DMS79 (cell line): Measurements from ENCODE around the gene POMT2.
A peak's percentile ranks its signal among the peaks of the same experiment; 100 is the strongest.
"Not testable (repeated sequence)": the region's sequence is repeated elsewhere in the genome, so short reads cannot be mapped to it uniquely, and the experiment has no call there.

Experiments
- DNase-seq: peaks from one replicate; lab custom pipeline; 2025; lab: John Stamatoyannopoulos, UW

POMT2 gene

DNA sequence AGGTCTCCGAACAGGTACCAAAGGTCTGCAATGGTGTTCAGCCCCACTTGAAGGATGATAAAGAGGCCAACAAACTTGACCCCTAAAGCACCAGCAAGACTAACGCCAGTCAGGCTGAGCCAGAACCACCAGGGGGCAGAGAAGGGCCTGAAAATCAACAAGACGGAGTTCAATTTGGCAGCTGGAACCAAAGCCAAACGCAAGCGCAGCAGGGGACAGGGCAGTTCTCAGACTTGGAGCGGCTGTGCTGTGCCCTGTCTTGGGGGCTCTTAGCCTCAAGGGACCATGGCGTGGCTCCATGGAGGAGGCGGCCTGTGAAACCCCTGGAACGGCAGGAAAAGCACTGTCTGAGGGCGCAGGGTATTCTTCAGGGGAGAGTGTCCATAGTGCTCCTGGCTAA is 19.6 kb downstream of the POMT2 start:
- no peak for DNase-seq

DNA sequence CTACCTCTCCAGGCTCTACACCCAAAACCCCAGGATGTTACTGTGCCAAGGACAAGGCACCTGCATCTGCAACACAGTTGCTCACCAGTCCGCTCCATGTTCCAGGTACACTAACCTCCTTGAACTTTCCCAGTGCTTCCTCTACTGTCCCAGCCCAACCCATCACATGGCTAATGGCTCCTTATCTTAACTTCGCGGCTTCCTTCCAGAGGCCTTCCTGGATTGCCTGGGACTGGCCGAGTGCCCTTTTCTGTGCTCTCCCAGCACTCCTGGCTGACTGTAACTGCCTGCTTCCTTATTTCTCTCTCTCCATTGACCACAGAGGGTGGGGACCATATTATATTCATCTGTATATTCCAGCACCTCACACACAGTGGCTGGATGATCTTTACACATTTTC is 20.9 kb downstream of the POMT2 start:
- DNase-seq, result no peak

DNA sequence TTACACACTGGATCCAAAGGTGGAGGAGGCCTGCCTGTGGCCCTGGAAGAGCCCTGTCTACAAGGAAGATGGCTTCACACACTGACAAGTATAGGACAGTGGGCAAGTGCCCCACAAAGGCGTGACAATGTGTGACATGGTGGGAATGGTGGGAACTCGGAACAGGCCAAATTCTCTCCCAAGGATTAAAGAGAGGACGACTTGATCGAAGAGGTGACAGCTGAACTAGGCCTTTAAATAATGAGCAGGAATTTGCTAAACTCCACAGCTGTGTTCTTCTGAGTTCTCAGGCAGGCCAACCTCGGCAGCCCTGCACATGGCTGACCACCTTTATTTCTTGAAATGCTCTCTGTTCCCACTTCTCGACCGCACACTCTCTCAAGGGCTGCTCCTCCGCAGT is 23.8 kb downstream of the POMT2 start:
- DNase-seq, result no peak

DNA sequence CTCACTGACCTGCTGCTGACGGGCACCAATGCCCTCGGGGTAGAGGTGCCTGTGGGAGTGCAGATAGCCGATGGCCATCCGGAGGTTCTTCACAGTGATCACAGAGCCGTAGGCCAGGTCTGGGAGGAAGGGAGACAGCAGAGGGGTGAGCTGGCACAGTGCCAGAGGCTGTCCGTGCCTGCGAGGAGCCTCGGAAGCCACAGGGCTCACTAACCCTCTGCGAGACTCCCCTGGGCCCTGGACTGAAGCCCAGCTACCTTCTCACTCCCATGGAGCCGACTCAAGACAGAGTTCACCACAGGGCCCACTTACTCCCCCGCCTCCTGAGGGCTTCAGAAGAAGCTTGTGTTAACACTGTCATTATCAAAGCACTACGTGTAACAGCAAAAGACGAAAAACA is 24.5 kb downstream of the POMT2 start:
- no peak for DNase-seq

DNA sequence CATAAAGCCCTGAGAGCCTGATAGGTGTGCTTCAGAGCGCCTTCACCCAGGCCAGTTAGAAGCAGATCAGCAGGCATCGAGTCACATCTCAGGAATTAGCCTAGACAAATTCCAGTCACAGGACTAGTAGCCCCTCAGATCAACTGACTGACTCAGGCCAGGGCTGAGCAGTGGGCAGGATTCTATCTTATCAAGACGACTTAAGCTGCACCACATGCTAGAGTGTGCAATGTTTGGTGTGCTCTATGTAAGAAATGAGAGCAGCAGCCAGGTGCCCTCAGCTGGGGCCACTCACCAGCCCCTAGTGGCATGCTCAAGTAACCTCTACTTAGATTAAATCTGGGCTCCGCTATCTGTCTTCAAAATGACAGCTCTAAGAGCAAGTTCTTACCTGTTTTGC is 30.0 kb downstream of the POMT2 start:
- no peak for DNase-seq

DNA sequence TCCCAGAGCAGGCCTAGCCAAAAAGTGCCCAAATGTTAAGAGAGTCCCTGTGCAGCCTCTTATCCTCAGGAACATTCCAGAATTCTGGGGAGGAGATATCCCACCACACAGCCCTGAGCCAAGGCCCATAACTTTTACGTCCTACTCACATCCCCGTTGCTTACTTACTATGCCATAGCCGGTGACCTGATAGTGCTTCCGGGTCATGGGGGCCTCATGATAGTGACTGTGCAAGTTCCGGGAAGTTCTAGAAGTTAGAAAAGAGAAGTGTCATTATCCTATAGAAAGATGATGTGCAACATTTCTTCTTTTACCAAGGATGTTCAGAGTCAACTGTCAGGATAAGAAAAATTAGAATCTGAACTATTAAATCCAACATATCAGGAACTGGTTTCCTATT is 34.1 kb downstream of the POMT2 start:
- DNase-seq, result no peak

DNA sequence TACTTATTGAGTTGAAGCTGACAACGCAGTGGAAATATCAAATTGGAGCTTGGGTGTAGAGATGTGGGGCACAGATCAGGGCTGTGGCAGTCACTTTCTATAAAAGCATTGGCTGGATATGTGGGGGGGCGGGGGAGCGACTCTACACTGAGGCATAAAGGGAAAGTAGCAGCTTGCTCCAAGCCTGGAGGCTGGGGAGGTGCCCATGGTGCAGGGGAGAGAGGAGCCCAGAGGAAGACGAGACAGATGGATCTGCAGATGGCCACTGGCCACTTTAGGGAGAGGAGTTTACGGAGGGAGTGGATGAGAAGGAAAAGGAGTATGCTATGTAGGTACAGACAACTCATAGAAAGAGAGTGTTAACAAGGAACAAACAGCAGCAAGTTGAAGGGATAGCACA is 36.2 kb downstream of the POMT2 start:
- DNase-seq, result no peak

DNA sequence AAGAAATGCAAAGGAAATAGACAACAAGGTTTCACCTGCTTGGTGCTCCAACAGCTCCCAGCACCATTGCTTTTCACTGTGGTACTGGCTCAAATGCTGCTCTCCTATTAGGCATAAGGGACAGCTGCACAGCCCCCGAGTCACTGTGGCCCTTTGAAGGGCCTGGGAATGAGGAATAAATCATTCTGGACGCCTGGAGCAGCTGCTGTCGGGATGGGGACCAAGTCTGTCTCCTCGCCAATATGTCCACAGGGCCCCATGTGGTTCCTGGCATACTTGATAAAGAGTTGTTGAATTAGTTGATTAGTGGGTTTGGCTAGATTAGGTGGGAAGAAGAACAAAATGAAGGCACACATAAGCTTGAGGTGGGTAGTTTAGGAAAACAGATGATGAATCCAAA is 36.6 kb downstream of the POMT2 start:
- DNase-seq, result no peak

DNA sequence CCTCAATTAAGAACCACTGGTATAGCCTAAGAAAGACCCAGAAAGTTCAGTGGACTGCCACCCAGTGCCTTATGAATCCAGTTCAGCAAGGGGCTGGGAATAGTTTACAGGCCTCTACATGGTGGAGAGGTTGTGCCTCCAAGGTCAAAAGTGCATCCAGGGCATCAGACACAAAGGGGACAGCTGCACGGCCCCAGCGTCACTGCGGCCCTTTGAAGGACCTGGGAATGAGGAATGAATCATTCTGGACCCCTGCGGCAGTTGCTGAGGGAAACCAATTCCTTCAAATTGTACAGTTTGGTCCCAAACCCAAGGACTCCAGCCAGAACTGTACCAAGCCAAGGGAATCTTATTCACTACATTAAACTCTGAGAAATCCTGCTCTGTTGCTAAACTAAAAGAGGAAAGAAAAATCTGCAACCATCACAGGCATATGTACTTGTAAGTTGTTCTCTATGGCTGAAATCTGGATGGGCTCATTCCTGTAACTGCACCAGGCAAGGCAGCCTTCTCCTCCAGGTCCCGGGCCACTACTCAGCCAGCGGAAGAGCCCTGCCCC is 38.8 kb downstream of the POMT2 start:
- DNase-seq, result no peak

DNA sequence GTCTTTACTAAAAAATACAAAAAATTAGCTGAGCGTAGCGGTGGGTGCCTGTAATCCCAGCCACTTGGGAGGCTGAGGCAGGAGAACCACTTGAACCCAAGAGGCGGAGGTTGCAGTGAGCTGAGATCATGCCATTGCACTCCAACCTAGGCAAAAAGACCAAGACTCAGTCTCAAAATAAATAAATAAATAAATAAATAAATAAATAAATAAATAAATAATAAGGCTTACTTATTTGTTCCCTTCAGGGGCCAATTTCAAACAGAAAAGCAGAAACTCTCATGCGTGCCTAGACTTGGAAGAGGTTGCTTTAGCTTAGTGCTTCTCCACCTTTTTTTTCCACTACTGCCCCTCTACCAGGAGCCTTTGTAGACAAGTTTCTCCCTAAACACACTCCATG is 39.8 kb downstream of the POMT2 start:
- DNase-seq, result not testable (repeated sequence)

DNA sequence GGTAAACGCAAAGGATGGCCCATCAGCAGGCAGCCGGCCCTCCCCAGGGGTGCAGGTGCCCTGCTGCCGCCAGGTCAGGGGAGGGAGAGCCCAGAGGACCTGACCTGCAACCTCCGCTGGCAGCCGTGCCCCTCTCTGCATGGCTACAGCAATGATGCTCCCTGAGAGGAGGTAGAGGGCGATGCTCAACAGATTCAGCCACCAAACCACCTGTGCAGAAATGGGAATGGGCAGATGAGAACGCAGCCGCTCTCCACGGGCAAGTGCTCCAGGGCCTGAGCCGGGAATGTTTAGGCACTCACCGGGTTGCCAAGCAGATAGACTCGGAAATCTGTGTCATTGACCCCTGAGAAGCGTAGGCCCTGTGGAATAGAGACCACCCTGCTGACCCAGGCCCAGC is 41.0 kb downstream of the POMT2 start:
- no peak for DNase-seq

DNA sequence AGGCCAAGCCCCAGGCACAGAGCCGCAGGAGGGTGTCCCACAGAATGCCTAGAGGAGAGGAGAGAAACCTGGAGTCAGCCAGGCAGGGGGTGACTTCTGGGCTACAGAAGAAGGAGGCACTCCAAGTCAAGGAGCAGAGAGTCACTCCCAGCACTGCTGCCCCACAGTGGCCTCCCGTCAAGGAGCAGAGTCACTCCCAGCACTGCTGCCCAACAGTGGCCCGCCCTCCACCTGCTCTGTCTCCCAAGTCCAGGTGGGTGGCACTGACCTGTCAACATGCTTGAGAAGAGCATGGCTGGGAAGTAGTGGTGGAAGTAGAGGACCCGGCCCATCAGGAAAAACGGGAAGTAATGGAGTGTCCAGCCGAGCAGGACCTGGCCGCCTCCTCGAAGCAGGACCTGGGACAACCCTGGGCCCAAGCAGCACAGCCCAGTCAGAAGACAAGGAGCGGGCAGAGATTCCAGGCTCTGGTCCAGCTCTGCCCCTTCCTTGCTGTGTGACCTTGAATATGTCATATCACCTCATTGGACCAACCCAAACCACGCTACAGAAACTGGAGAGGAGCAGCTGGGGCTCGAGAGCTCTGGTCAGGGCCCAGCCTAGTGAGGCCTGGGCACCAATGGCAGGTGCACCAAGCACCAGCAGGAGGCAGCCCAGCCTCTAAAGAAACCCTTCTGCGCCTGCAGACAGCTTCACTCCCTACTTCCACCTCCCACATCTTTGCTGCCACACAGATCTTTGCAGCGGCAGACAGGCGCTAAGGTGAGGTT is 42.0 kb downstream of the POMT2 start:
- no peak for DNase-seq

DNA sequence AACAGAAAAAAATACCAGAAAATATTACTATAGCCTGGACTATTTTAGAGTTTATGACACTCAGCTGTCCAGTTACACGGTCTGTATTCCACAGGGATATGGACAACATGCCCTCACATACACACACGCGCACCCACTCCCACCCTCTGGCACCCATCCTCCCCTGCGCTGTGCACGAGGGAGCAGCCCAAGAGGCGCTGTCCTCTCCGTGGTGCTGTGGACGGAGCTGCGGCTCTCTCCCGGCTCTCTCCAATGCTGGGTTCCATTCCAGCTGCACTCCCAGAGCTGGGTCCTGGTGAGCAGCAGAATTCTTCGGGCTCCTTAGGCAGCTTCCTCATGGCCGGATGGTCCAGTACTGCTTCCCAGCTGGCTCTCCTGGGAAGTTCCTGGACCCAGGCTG is 43.7 kb downstream of the POMT2 start:
- no peak for DNase-seq

DNA sequence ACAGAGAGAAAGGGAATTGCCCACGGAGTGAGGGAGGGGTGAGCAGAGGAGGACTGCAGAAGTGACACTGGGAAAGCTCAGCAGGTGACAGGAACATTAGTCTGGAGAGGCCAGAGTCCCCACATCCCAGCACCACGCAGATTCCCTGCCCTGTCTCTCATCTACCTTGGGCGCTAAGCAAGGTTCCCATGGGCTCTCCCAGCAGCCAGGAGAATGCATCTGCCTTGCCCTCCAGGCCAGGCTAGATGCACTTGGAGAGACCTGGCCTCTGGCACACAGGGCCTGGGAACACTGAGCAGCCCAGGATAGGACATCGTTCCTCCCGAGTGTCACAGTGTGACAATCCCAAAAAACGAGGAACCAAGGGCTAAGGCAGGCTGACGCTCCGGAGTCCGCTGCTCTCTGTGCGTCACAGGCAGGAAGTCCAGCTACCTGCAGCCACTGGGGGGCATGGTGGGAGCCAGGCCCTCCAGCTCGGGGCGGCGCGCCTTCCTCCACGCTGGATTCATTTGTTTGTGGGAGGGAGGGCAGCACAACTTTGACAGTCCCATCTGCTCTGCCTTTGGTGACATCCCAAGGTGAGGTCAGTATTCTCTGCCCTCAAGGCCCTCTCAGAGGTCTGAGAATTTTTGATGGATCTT is 44.3 kb downstream of the POMT2 start:
- no peak for DNase-seq

DNA sequence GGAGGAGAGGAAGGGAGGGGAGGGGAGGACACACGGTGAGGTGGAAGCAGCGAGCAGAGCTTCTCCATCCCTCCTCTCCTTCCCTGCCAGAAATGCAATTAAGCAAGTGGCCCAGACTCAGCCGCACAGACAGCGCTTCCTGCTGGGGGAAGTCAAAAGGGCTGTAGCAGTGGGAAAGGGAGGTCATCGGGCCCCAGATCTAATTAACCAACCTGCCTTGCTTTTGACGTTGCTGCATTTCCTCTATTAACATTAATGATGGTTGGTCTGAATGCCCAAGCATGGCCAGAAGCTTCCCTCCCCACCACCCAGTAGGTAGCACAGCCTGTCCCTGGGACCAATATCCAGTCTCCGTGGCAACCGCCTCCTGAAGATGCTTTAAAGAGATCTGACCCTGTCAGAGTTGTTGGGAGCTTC is 45.1 kb downstream of the POMT2 start:
- no peak for DNase-seq

DNA sequence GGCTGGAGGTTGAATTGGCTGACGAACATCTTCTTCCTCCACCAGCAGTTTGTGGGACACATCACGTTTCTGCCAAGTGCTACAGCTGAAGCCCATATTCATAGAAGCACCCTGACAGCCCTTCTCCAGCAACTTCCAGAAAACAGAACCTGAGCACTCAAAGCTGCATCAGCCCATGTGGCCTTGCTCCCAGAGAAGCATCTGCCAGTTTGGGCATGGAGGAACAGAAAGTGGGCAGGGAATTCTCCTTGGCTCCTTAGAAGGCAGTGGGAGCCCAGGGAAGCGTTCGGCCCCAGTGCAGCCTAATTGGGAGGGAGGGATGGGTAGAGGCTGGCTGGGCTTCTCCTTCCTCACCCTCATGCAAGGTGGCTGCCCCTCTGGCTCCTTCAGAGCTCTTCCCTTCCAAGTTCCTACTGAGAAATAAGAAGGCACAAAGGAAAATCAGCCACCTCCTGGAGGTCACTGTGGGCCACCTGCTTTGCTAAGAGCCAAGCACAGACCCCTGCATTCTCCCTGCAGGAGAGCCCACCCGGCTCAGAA is 45.6 kb downstream of the POMT2 start:
- DNase-seq, result no peak

DNA sequence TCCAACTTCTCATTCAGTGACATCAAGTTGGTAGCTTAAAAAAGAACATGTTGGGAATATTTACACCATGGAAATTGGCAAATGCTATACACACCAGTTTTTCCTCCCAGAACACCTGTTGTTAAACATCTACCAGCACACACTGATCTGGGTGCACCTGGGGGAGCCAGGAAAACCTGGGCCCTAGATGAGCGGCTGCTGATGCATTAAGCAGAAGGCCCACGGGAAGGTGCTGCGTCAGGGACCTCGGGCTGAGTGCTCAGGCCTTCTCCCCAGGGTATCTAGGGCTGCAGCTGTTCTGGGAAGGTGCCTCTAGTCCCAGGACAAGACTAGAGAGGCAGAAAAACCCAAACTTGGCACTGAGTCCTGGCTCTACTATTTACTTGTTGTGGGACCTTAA is 46.9 kb downstream of the POMT2 start:
- DNase-seq, result no peak

DNA sequence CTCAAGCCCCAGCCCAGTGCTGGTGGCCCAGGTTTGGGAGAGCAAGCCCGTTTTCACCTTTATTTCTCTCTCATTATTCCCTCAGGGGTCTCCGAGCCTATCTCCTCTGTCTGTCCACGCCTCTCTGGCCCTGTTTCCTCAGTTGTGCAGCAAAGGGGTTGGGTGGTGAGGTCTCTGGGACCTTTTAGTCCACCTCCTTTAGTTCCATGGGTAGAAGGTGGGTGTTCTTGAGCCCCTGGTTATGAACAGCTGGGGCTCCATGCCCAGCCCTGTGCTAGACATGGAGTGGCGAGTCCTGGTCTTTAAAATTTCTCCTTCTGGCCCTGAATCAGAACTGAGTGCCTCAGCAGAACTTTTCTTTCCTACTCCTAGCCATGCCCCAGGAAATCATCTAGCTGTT is 48.4 kb downstream of the POMT2 start:
- no peak for DNase-seq

DNA sequence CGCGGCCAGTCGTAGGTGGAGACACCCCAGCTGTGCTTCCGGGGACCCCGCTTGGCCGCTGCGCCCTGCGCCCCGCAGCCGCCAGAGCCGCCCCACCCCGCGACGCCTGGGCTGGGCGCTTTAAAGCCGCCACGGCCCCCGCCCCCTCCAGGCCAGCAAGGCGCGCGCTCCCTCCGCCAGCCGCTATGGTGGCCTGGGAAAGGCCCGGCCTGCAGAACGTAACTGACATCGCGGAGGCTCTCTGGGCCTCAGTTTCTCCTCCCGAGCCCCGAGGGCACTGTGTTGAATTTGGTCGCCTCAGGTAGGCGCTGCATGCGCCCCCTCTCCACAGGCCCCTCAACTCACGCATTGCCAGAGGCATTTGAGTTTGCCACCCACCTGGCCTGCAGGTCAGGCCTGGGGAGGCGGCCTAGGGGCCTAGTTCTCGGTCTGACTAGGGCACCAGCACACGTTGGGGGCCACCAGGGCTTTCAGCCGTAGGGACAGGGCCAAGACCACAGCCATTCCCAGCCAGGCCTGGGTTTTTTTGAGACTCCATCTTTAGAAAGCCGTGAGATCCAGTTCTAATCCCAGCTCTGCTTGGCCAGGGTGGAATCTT is 49.5 kb downstream of the POMT2 start, which contains the start of gene NGB:
TSS of gene NGB (minus strand) at position 94 of the 598 bp plus-strand sequence. CDS start 269 bp downstream, outside the sequence.
- no peak for DNase-seq

DNA sequence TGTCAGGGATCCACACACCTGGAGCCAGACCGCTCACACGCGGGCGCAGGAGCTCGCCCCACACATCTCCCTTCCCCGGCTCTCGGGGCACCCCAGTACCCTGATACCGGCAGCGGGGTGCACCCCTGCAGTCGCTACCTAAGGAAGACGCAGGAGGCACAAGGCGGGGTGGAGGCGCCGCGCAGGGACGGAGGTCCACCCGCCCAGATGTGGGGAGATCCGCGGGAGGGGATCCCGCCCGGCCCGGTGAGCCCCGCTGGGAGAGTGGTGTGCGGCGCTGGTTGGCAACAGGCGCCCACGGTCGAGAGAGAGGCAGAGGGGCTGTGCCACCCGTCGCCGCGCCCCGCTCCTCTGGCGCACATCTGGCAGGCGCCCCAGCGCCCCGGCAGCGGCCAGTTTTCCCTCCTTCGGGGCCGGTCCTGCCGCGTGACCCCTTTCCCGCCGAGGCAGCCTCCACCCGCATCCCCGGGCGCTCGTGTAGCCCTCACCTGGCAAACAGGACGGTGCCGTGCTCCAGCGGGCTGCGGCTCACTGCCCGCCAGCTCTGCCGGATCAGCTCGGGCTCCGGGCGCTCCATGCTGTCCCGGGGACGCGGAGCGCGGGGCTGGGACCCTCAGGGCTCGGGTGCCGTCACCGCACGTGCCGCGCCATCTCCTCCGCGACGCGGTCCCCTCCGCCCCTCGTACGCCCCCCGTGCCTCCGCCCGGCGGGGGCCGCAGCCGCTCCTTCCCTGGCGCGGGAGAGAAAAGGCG is 50.1 kb downstream of the POMT2 start:
- DNase-seq, result no peak

DNA sequence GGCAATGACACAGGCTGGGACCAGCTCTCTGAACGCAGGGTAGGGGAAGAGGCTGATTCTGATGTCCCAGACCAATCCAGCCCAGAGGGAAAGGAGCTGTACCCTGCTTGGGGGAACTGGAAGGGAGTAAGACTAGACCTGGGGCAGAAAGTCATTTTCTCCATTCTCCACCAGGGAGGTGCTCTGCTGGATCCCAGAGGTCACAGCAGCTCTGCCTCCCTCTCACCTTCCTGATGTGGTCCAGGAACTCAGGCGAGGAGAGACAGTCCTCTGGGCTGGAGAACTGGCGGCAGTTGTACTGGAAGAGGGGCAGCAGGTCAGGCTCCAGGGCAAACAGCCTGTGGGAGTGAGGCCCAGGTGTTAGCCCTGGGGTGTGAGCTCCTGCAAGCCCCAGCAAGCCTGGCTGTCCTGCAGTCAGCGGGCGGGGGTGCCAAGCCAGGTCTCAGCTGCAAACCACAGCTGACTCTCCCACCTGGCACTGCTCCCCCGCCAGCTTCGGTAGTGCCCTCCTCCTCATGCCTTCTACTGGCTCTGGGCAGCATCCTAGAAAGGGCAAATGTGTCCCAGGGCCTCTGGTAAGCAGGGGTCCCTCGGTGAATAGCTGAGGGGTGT is 51.6 kb downstream of the POMT2 start:
- DNase-seq, result peak; percentile 80
